HuH-7.5 (cell line): Measurements from ENCODE around the gene SCNN1B.
"Not testable (repeated sequence)": the region's sequence is repeated elsewhere in the genome, so short reads cannot be mapped to it uniquely, and the experiment has no call there.

Experiments
- DNase-seq: peaks from one replicate; pipeline ENCODE4 v3.0.0; 2011; ENCODE audit warnings: low spot score

The SCNN1B gene

GRCh38 chr16:23288726-23289512, 13.2 kb upstream of the SCNN1B start:
- DNase-seq: no peak

DNA sequence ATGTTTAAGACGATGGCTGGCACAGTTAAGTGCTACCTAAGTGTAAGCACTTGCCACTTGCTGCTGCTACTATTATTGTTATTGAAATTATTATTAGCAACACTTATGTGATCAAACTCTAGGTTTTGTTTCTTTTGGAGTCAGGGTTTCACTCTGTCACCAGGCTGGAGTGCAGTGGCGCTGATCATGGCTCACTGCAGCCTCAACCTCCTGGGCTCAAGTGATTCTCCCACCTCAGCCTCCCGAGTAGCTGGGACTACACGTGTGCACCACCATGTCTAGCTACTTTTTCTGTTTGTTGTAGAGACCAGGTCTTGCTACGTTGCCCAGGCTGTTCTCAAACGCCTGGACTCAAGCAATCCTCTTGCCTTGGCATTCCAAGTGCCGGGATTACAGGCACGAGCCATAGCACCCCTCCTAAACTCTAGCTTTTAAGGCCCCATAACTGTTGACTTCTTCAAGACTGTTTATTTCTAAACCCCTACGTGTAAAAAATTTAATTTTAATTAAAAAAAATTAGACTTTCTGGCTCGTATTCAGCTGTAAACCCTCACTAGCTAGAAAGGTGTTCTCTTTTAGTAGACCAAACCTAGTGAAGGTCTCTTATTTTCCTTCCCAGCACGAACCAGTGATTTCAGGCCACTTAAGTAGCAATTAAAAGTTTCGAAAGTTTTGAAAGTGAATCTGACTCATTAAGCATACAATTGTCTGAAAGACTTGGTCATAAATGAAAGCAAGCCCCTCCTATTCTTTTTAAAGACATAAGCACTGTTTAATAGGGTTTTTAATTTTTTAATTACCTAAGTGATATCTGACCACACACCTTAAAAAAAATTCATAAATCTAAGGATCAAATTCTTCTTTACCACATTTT, 11.7 kb upstream of the SCNN1B start:
- no peak for DNase-seq

GRCh38 chr16:23293016-23293415, 9.1 kb upstream of the SCNN1B start:
- no peak for DNase-seq

DNA sequence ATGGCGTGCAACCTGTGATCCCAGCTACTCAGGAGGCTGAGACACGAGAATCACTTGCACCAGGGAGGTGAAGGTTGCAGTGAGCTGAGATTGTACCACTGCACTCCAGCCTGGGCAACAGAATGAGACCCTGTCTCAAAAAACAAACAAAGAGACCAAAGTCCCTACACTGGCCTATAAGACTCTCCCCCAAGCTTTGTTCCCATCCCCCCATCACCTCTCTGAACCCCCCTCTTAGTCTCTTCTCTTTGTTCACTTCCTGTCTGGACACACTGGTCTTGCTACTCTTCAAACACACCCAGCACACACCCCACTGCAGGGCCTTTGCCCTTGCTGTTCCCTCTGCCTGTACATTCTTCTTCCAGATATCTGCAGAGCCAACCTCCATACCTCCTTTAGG, 7.8 kb upstream of the SCNN1B start:
- DNase-seq: no peak

- peak; percentile 40 for DNase-seq
Measured at GRCh38 chr16:23296994-23297393, 5.1 kb upstream of the SCNN1B start.

DNA sequence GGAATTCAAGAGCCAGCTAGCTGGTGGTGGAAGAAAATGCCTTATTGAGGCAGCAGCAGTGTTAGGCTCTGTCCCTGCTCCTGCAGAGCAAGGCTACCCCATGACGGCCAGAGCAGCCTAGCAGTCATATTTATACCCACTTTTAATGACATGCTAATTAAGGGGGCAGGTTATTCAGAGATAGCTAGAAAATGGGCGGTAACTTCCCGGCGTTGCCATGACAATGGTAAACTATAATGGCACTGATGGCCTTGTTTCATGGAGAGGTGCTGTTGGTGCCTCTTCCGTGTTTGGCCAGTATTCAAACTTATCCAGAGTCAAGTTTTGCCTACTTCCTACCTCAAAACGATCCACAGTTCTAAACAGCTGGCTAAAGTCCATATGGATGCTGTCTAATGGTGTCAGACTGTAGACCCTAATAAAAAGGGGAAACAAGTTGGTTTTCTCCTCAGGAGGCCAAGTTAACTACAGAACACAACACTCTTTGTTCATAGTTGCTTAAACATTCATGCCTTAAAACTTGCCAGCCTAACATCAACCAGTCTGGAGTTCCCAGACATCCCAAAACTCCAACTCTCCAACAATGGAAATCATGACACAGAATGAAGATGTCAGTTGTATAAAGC, 3.7 kb upstream of the SCNN1B start:
- no peak for DNase-seq

DNA sequence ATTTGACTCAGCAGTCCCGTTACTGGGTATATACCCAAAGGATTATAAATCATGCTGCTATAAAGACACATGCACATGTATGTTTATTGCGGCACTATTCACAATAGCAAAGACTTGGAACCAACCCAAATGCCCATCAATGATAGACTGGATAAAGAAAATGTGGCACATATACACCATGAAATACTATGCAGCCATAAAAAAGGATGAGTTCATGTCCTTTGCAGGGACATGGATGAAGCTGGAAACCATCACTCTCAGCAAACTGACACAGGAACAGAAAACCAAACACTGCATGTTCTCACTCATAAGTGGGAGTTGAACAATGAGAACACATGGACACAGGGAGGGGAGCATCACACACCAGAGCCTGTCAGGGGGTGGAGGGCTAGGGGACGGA, 2.3 kb upstream of the SCNN1B start:
- DNase-seq: not testable (repeated sequence)

GRCh38 chr16:23301251-23302044, 654 bp upstream of the SCNN1B start:
- no peak for DNase-seq

DNA sequence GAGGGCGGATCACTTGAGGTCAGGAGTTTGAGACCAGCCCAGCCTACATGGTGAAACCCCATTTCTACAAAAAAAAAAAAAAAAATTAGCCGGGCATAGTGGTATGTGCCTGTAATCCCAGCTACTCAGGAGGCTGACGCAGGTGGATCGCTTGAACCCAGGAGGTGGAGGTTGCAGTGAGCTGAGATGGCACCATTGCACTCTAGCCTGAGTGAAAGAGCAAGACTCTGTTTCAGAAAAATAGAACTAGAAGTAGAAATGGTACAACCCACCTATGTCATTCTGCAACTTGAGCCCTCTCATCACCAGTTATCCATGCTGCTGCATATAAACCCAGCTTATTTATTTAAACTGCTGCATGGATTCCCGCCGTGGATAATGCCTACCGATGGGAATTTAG, 1.6 kb downstream of the SCNN1B start:
- DNase-seq: no peak

GRCh38 chr16:23304620-23305019, 2.5 kb downstream of the SCNN1B start:
- DNase-seq: no peak

DNA sequence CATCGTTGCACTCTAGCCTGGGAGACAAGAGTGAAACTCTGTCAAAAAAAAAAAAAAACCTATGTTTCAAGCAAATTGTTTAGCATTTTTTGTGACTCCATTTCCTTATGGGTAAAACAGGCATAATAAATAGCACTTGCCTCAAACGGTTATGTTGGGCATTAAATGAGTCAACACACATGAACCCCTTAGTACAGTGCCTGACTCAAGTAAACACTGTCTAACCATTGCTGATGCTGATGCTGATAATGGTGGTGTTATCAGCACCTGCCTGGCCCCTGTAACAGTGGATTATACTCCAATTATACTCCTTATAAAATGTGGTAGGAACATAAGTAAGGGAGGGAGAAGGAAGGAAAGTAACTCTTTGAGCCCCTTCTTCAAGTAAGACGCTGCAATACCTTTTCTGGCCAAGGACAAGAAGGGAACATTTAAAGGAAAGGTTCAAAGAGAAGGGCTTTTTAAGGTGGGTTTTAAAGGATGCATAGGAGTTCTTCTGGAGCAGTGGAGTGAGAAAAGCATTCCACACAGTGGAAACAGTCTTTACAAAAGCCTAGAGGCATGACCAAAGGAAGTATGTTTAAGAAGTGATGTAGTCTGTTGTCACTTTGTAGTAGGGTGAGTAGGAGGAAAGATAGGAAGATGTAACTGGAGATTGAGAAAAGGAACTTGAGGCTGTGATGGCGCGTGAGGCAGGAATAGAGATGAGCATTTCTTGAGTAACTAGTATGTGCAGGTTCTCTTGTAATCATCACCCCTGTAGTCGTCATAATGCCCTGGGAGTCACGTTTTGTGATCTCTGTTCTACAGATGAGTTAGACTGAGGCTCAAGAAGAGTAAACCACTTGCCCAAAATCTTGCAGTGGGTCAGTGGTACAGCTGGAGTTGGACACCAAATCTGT, 4.3 kb downstream of the SCNN1B start:
- DNase-seq: no peak

DNA sequence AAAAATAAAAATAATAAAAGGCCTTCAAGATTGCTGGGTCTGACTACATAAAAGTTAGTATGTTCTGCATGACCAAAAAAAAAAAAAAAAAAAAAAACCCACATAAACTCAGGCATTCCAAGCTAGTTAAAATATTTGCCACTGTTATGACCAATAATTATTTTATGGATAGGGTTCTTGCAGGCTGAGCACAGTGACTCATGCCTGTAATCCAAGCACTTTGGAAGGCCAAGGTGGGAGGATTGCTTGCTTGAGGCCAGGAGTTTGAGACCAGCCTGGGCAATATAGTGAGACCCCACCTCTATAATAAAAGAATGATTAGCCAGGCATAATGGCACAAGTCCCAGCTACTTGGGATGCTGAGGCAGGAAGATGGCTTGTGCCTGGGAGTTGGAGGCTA, 8.1 kb downstream of the SCNN1B start:
- DNase-seq: no peak

- DNase-seq: no peak
Measured at GRCh38 chr16:23310744-23311143, 8.6 kb downstream of the SCNN1B start.

- no peak for DNase-seq
Measured at GRCh38 chr16:23316232-23316631, 14.1 kb downstream of the SCNN1B start.

DNA sequence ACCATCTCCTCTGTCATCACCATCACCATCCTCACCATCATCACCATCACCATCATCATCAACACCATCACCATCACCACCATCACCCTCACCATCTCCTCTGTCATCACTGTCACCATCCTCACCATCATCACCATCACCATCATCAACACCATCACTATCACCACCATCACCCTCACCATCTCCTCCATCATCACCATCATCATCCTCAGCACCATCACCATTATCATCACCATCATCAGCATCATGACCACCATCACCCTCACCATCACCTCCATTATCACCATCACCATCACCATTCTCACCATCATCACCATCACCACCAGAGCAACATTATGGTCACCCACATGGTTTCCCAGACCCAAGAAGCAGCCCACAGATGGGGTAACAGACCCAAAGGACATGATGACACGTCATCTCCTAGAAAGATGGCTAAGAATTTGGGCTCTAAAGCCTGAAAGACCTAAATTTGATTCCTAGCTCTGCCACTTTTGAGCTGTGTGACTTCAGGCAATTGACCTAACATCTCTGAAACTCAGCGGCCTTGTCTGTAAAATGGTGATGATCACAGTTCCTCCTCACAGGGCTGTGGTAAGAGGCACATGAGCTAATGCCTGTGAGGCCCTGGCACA, 14.6 kb downstream of the SCNN1B start:
- no peak for DNase-seq

DNA sequence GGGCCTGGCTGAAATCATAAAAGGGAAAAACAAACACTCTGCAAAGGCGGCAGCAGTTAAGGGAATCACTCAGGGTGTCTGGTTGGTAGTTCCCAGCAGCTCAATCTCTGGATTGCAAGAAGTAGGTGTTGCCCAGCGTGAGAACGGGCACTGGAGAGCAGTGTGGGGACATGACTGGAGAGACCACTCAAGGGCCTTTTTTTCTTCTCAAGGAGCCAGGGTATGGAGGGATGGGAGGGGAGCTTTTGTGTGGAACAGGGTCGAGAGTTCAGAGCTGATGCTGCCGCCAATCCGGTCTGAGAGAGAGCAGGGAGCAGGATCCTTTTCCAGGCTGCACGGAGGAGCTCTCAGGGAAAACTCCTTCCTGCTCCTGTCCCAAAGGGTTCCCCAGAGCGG, 15.2 kb downstream of the SCNN1B start:
- no peak for DNase-seq

DNA sequence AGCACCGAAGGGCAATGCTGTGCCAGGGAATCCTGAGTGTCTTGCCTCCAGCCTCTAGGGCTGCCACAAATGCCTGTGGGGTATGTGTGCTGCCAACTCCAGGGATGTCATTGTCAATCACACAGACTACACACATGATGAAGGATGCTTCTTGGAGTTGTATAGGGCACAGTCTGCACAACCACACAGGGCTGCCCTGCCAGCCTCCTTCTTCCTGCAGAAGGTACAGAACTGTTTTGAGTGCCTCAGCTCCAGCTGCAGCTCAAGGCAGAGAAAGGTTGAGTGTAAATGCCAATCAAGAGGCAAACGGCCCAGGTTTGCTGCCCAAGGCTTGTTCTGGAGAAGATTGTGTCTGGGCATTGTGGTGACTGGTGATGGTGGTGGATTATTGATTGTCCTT, 15.6 kb downstream of the SCNN1B start:
- no peak for DNase-seq

- no peak for DNase-seq
Measured at GRCh38 chr16:23318639-23319038, 16.5 kb downstream of the SCNN1B start.

- no peak for DNase-seq
Measured at GRCh38 chr16:23319861-23320615, 17.9 kb downstream of the SCNN1B start.

DNA sequence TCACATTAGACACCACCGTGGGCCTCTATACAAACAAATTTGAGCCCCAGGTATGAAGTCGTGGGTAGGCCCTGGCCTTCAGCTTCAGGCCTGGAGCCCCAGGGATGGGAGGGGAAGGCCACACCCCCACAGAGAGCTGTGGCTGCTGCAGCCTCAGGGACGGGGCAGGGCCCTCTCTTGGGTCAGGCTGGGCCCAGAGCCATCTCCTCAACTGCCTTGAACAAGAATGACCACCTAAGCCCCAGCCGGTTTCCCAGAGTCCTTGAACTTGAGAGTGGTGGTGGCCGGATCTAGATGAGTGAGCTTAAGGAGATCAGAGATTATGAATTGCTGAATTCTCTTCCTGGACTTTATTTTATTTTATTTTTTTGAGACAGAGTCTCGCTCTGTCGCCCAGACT, 18.6 kb downstream of the SCNN1B start:
- DNase-seq: no peak
